ENCODE results near the gene KCNJ10. TPM values are rescaled to one million over a fixed set of nuclear protein-coding genes. Genes with fewer than 3 reads are reported as not detected.

Gene KCNJ10
- total and polyA plus RNA-seq, 2 donors from 2014 or later = 4.9 to 57.6 TPM

- TF ChIP-seq CTCF (IDR thresholded peaks at IDR 0.05; ENCODE audit: borderline replicate concordance, extremely low read depth, insufficient read depth) = no peak
- no peaks in the 10 kb centered on the region for H3K9me3 ChIP-seq (ENCODE audit: control insufficient read depth in 2 of 3, insufficient read depth in 1 of 3, low read length in 3 of 3)
- intact Hi-C loops (cut with DNase I) = no loop called here
- no peaks in the 10 kb centered on the region for H3K27me3 ChIP-seq (ENCODE audit: control insufficient read depth, insufficient read depth, low read length)
- FAIRE-seq (no peak), DNase-seq (no peak)
- H3K27ac ChIP-seq (ENCODE audit: low read depth in 2 of 2, low read length in 2 of 2) = no peak within 1 kb of the TSS
- H3K4me3 ChIP-seq (ENCODE audit: low read length in 3 of 3) = no peak within 1 kb of the TSS
- peaks cover 0 to 6% (median 0%) of the 10 kb centered on the region in 3 donors for H3K4me1 ChIP-seq (ENCODE audit: control insufficient read depth in 2 of 3, insufficient read depth in 2 of 3, low read depth in 1 of 3, low read length in 3 of 3)
- H3K36me3 ChIP-seq (ENCODE audit: control insufficient read depth in 2 of 3, insufficient read depth in 3 of 3, low read length in 3 of 3) = no peaks in the 10 kb centered on the region
- no peak within 1 kb of the TSS for H3K9ac ChIP-seq (ENCODE audit: low read length in 3 of 3)
Measured at GRCh38 chr1:159953536-159954515, 116.1 kb downstream of the KCNJ10 start, which contains the start of gene SLAMF9. Gene SLAMF9 (minus strand): TSS chr1:159954237. CDS start chr1:159954137, 100 bp downstream.

- intact Hi-C loops (cut with DNase I) = no loop called here
- TF ChIP-seq CTCF (IDR thresholded peaks at IDR 0.05; ENCODE audit: borderline replicate concordance, extremely low read depth, insufficient read depth) = no peak
- DNase-seq = no peak
- Histone ChIP-seq H3K4me3 (ENCODE audit: low read length in 3 of 3) (no peak overlapping the region), H3K9ac (ENCODE audit: low read length in 3 of 3) (no peak overlapping the region), H3K27ac (ENCODE audit: low read depth in 2 of 2, low read length in 2 of 2) (no peak overlapping the region), H3K4me1 (ENCODE audit: control insufficient read depth in 2 of 3, insufficient read depth in 2 of 3, low read depth in 1 of 3, low read length in 3 of 3) (peaks cover 0 to 6% (median 0%) of the 10 kb centered on the region in 3 donors), H3K9me3 (ENCODE audit: control insufficient read depth in 2 of 3, insufficient read depth in 1 of 3, low read length in 3 of 3) (no peaks in the 10 kb centered on the region), H3K36me3 (ENCODE audit: control insufficient read depth in 2 of 3, insufficient read depth in 3 of 3, low read length in 3 of 3) (no peaks in the 10 kb centered on the region), H3K27me3 (ENCODE audit: control insufficient read depth, insufficient read depth, low read length) (no peaks in the 10 kb centered on the region)
- FAIRE-seq = no peak
Measured at GRCh38 chr1:159952932-159953331, 117.0 kb downstream of the KCNJ10 start.

GRCh38 chr1:159951551-159951950, 118.4 kb downstream of the KCNJ10 start:
- H3K4me1 ChIP-seq (ENCODE audit: control insufficient read depth in 2 of 3, insufficient read depth in 2 of 3, low read depth in 1 of 3, low read length in 3 of 3) = peaks cover 0 to 6% (median 0%) of the 10 kb centered on the region in 3 donors

More at GRCh38 chr1:159951551-159951950, 118.4 kb downstream of the KCNJ10 start:
- no peak for FAIRE-seq
- no peaks in the 10 kb centered on the region for H3K36me3 ChIP-seq (ENCODE audit: control insufficient read depth in 2 of 3, insufficient read depth in 3 of 3, low read length in 3 of 3)
- H3K27me3 ChIP-seq (ENCODE audit: control insufficient read depth, insufficient read depth, low read length) = no peaks in the 10 kb centered on the region
- intact Hi-C loops (cut with DNase I) = no loop called here
- H3K9ac ChIP-seq (ENCODE audit: low read length in 3 of 3) = no peak overlapping the region
- no peak overlapping the region for H3K27ac ChIP-seq (ENCODE audit: low read depth in 2 of 2, low read length in 2 of 2)
- no peak overlapping the region for H3K4me3 ChIP-seq (ENCODE audit: low read length in 3 of 3)
- no peak for DNase-seq
- H3K9me3 ChIP-seq (ENCODE audit: control insufficient read depth in 2 of 3, insufficient read depth in 1 of 3, low read length in 3 of 3) = no peaks in the 10 kb centered on the region
- no peak for TF ChIP-seq CTCF (IDR thresholded peaks at IDR 0.05; ENCODE audit: borderline replicate concordance, extremely low read depth, insufficient read depth)

Measured in kidney (tissue), 14 donors.